Measurements from ENCODE around the gene TNFRSF8. TPM values are rescaled to one million over a fixed set of nuclear protein-coding genes. Genes with fewer than 3 reads are reported as not detected.
A peak's percentile ranks its signal among the peaks of the same experiment; 100 is the strongest.

Gene TNFRSF8
- total and polyA plus RNA-seq, 2 donors (not counting 1 experiment from before 2014, with no cell fraction given): 0.05 TPM; not detected in 1

DNA sequence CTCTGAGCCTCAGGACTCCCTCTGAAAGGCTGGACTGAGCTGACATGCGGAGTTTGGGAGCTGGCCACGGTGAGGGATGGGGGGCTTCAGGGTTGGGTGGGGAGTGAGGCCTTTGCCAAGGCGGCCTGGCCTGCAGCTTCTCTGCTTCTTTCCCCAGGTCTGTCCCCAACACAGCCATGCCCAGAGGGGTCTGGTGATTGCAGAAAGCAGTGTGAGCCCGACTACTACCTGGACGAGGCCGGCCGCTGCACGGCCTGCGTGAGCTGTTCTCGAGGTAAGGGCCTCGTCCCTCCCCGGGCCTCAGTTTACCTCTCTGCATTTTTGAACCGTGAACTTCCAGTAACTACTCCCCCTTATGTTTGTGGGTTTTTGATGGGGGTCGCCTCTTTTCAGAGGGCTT, 48.6 kb downstream of the TNFRSF8 start:
- Histone ChIP-seq H3K4me2 (ENCODE audit: extremely low read depth, insufficient read depth, low read length) (no peak overlapping the region), H3K79me2 (ENCODE audit: control insufficient read depth, insufficient read depth, low read length) (no peaks in the 10 kb centered on the region), H3K27ac (ENCODE audit: insufficient read depth, low read length) (no peak overlapping the region), H4K20me1 (ENCODE audit: control insufficient read depth, extremely low read depth, insufficient read depth, low read length) (no peaks in the 10 kb centered on the region), H3K9me3 (ENCODE audit: control insufficient read depth, insufficient read depth, low read depth, low read length) (no peaks in the 10 kb centered on the region), H3K27me3 (ENCODE audit: control insufficient read depth, insufficient read depth, low read length) (no peaks in the 10 kb centered on the region), H3K36me3 (ENCODE audit: control insufficient read depth, insufficient read depth, low read length) (no peaks in the 10 kb centered on the region), H3K4me3 (replicated peaks in 1 of 4; ENCODE audit: control extremely low read depth in 1 of 4, insufficient read depth in 1 of 4, low read depth in 3 of 4, low read length in 4 of 4) (no peak overlapping the region), H2AFZ (ENCODE audit: low read length) (no peak overlapping the region), H3K9ac (ENCODE audit: insufficient read depth, low read length) (no peak overlapping the region), H3K4me1 (ENCODE audit: control insufficient read depth, extremely low read depth, insufficient read depth, low read length) (no peaks in the 10 kb centered on the region)
- no peak for DNase-seq (ENCODE audit: low read depth in 2 of 2)
- TF ChIP-seq, protein P1, sequence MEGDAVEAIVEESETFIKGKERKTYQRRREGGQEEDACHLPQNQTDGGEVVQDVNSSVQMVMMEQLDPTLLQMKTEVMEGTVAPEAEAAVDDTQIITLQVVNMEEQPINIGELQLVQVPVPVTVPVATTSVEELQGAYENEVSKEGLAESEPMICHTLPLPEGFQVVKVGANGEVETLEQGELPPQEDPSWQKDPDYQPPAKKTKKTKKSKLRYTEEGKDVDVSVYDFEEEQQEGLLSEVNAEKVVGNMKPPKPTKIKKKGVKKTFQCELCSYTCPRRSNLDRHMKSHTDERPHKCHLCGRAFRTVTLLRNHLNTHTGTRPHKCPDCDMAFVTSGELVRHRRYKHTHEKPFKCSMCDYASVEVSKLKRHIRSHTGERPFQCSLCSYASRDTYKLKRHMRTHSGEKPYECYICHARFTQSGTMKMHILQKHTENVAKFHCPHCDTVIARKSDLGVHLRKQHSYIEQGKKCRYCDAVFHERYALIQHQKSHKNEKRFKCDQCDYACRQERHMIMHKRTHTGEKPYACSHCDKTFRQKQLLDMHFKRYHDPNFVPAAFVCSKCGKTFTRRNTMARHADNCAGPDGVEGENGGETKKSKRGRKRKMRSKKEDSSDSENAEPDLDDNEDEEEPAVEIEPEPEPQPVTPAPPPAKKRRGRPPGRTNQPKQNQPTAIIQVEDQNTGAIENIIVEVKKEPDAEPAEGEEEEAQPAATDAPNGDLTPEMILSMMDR (conservative IDR thresholded peaks at IDR 0.05 in 1 of 2, IDR thresholded peaks at IDR 0.05 in 1 of 2; ENCODE audit: low read depth in 1 of 2, low read length in 2 of 2): no peak
- TF ChIP-seq EZH2 (IDR thresholded peaks at IDR 0.05; ENCODE audit: low read length, missing control alignments): no peak

DNA sequence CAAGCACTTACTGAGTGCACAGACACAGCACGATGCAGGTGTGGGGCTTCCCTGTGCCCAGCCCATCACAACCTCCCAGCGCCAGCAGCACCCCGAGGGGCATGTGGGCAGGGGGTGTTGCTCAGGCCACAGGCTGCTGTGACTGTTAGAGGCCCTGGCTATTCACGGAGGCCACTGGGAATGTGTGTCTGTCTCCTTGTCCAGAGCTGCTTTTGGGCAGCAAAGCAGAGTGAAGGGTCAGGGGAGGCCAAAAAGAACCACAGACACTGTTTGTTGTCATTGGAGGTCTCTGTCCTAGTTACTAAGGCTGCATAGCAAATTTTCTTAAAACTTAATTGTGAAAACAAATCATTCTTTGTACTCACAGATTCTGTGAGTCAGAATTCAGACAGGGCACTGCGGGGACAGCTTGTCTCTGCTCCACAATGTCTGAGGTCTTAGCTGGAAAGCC, 49.6 kb downstream of the TNFRSF8 start:
- H2AFZ ChIP-seq (ENCODE audit: low read length): no peak overlapping the region
- TF ChIP-seq, protein P1 (conservative IDR thresholded peaks at IDR 0.05 in 1 of 2, IDR thresholded peaks at IDR 0.05 in 1 of 2; ENCODE audit: low read depth in 1 of 2, low read length in 2 of 2): no peak
- no peak for TF ChIP-seq EZH2 (IDR thresholded peaks at IDR 0.05; ENCODE audit: low read length, missing control alignments)
- peak in 1 of 2 donors; percentile 69 for DNase-seq (ENCODE audit: low read depth in 2 of 2)

DNA sequence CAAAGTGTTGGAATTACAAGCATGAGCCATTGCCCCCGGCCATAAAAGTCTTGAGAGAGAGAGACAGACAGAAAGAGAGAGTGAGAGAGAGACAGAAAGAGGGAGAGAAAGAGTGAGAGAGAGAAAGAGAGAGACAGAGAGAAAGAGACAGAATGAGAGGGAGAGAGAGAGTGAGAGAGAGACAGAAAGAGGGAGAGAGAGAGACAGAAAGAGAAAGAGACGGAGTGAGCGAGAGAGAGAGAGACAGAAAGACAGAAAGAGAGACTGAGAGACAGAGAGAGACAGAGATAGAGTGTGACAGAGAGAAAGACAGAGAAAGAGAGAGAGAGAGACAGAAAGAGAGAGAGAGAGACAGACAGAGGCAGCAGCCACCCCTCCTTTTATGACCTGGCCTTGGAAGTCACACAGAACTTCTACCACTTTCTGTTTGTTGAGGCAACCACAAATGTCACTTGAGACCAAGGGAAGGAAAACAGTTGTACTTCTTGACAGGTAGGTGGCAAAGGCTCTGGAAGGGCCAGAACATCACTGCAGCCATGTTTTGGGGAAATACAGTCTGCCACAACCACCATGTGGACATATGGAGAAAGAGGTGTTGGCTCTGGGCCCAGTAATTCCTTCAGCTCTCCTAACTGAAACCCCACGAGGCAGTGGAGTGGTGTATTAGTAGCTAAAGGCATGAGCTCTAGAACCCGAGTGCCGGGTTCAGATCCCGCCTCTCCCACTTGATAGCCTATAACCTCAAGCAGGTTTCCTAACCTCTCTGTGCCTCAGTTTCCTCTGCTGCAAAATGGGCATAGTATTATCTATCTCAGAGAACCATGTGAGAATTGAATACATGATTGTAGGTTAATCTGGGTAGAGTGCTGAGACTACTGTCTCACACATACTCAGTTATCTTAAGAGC, 50.6 kb downstream of the TNFRSF8 start:
- DNase-seq (ENCODE audit: low read depth in 2 of 2): peak; percentile 34 to 64
- no peaks in the 10 kb centered on the region for H3K9me3 ChIP-seq (ENCODE audit: control insufficient read depth, insufficient read depth, low read depth, low read length)
- no peaks in the 10 kb centered on the region for H3K36me3 ChIP-seq (ENCODE audit: control insufficient read depth, insufficient read depth, low read length)
- no peaks in the 10 kb centered on the region for H3K79me2 ChIP-seq (ENCODE audit: control insufficient read depth, insufficient read depth, low read length)
- no peak overlapping the region for H3K4me2 ChIP-seq (ENCODE audit: extremely low read depth, insufficient read depth, low read length)
- no peak overlapping the region for H3K9ac ChIP-seq (ENCODE audit: insufficient read depth, low read length)
- no peak for TF ChIP-seq EZH2 (IDR thresholded peaks at IDR 0.05; ENCODE audit: low read length, missing control alignments)
- TF ChIP-seq, protein P1 (conservative IDR thresholded peaks at IDR 0.05 in 1 of 2, IDR thresholded peaks at IDR 0.05 in 1 of 2; ENCODE audit: low read depth in 1 of 2, low read length in 2 of 2): no peak
- H3K4me3 ChIP-seq (replicated peaks in 1 of 4; ENCODE audit: control extremely low read depth in 1 of 4, insufficient read depth in 1 of 4, low read depth in 3 of 4, low read length in 4 of 4): no peak overlapping the region
- H2AFZ ChIP-seq (ENCODE audit: low read length): no peak overlapping the region
- no peaks in the 10 kb centered on the region for H4K20me1 ChIP-seq (ENCODE audit: control insufficient read depth, extremely low read depth, insufficient read depth, low read length)
- no peak overlapping the region for H3K27ac ChIP-seq (ENCODE audit: insufficient read depth, low read length)
- no peaks in the 10 kb centered on the region for H3K27me3 ChIP-seq (ENCODE audit: control insufficient read depth, insufficient read depth, low read length)
- H3K4me1 ChIP-seq (ENCODE audit: control insufficient read depth, extremely low read depth, insufficient read depth, low read length): no peaks in the 10 kb centered on the region

More for the DNA sequence above, 49.6 kb downstream of the TNFRSF8 start:
- Histone ChIP-seq H3K4me1 (ENCODE audit: control insufficient read depth, extremely low read depth, insufficient read depth, low read length) (no peaks in the 10 kb centered on the region), H3K4me3 (replicated peaks in 1 of 4; ENCODE audit: control extremely low read depth in 1 of 4, insufficient read depth in 1 of 4, low read depth in 3 of 4, low read length in 4 of 4) (no peak overlapping the region), H3K79me2 (ENCODE audit: control insufficient read depth, insufficient read depth, low read length) (no peaks in the 10 kb centered on the region), H3K27me3 (ENCODE audit: control insufficient read depth, insufficient read depth, low read length) (no peaks in the 10 kb centered on the region), H4K20me1 (ENCODE audit: control insufficient read depth, extremely low read depth, insufficient read depth, low read length) (no peaks in the 10 kb centered on the region), H3K36me3 (ENCODE audit: control insufficient read depth, insufficient read depth, low read length) (no peaks in the 10 kb centered on the region), H3K9me3 (ENCODE audit: control insufficient read depth, insufficient read depth, low read depth, low read length) (no peaks in the 10 kb centered on the region), H3K9ac (ENCODE audit: insufficient read depth, low read length) (no peak overlapping the region), H3K27ac (ENCODE audit: insufficient read depth, low read length) (no peak overlapping the region), H3K4me2 (ENCODE audit: extremely low read depth, insufficient read depth, low read length) (no peak overlapping the region)
